IMR-90 (cell line): Measurements from ENCODE around the gene CD99. TPM values are rescaled to one million over a fixed set of nuclear protein-coding genes. Genes with fewer than 3 reads are reported as not detected.

ENCODE experiments used
- ATAC-seq: fragments of 200-7000 bp; cut with Tn5 transposase; 2 replicates; pipeline ENCODE4 v1.9.1; 2020; ENCODE audit warnings: low read depth, mild to moderate bottlenecking, moderate library complexity
- BruUV-seq: library from RNA; stranded (reverse); fragments of 400-500 nt; replicated peaks from 2 replicates; lab custom pipeline; 2021; lab: Mats Ljungman, UMichigan
- CTCF ChIA-PET: fragments of 300-600 bp; formaldehyde crosslinking; extraction: SDS; loops from one replicate; lab custom pipeline; 2021; ENCODE audit warnings: antibody characterized with exemption; lab: Yijun Ruan, JAX
- POLR2A ChIA-PET: fragments of 300-600 bp; sonication (Branson Sonifier 250); formaldehyde crosslinking; loops from one replicate; lab custom pipeline; 2022; ENCODE audit warnings: antibody characterized with exemption; ENCODE audit not compliant: unreplicated experiment; lab: Charles Lee
- DNase-seq: peaks from one replicate; pipeline ENCODE4 v3.0.0; 2013
- H2AFZ ChIP-seq: replicated peaks from 2 replicates; pipeline ENCODE3; 2013; ENCODE audit warnings: low read length, mild to moderate bottlenecking; ENCODE audit not compliant: poor library complexity
- H2AK5ac ChIP-seq: 2 replicates; pipeline ENCODE4 v1.6.1; 2013; ENCODE audit warnings: low read depth, low read length, inconsistent platforms
- H2AK9ac ChIP-seq: replicated peaks from 2 replicates; pipeline ENCODE3; 2013; ENCODE audit warnings: mild to moderate bottlenecking, low read depth, low read length, moderate library complexity; ENCODE audit not compliant: poor library complexity
- H2BK120ac ChIP-seq: 2 replicates; pipeline ENCODE4 v1.6.1; 2013; ENCODE audit warnings: low read depth, low read length, inconsistent platforms
- H2BK15ac ChIP-seq: 3 replicates; pipeline ENCODE4 v1.6.1; 2013; ENCODE audit warnings: low read depth, low read length, inconsistent platforms
- H2BK20ac ChIP-seq: 2 replicates; pipeline ENCODE4 v1.6.1; 2013; ENCODE audit warnings: low read depth, mild to moderate bottlenecking, inconsistent platforms, low read length, moderate library complexity
- H2BK5ac ChIP-seq: 2 replicates; pipeline ENCODE4 v1.6.1; 2013; ENCODE audit warnings: mild to moderate bottlenecking, low read depth, low read length, inconsistent platforms; ENCODE audit not compliant: poor library complexity, severe bottlenecking
- H3K14ac ChIP-seq: replicated peaks from 2 replicates; pipeline ENCODE4 v1.6.1; 2013; ENCODE audit warnings: low read depth, low read length, inconsistent platforms
- H3K18ac ChIP-seq: 2 replicates; pipeline ENCODE4 v1.6.1; 2013; ENCODE audit warnings: low read depth, low read length, control low read depth
- H3K23ac ChIP-seq: 2 replicates; pipeline ENCODE4 v1.6.1; 2013; ENCODE audit warnings: low read depth, low read length, inconsistent platforms
- H3K27ac ChIP-seq: 2 replicates; pipeline ENCODE4 v1.5.1; 2013; ENCODE audit warnings: mild to moderate bottlenecking, control low read depth, low read length; ENCODE audit not compliant: insufficient read depth
- H3K27me3 ChIP-seq: 2 replicates; pipeline ENCODE4 v1.6.1; 2013; ENCODE audit warnings: low read length; ENCODE audit not compliant: control insufficient read depth, insufficient read depth
- H3K36me3 ChIP-seq: 2 replicates; pipeline ENCODE4 v1.6.1; 2013; ENCODE audit warnings: low read length, mixed read lengths; ENCODE audit not compliant: control insufficient read depth, insufficient read depth
- H3K4ac ChIP-seq: 2 replicates; pipeline ENCODE4 v1.6.1; 2013; ENCODE audit warnings: low read depth, low read length, inconsistent platforms
- H3K4me1 ChIP-seq: 2 replicates; pipeline ENCODE4 v1.6.1; 2013; ENCODE audit warnings: low read length, mixed read lengths; ENCODE audit not compliant: control insufficient read depth, insufficient read depth
- H3K4me2 ChIP-seq: 2 replicates; pipeline ENCODE4 v1.6.1; 2013; ENCODE audit warnings: low read depth, mild to moderate bottlenecking, control low read depth, low read length, moderate library complexity
- H3K4me3 ChIP-seq: 2 replicates; pipeline ENCODE4 v1.5.1; 2013; ENCODE audit warnings: low read depth, mild to moderate bottlenecking, control low read depth, low read length, moderate library complexity; ENCODE audit not compliant: insufficient read depth
- H3K56ac ChIP-seq: 2 replicates; pipeline ENCODE4 v1.6.1; 2013; ENCODE audit warnings: low read length, inconsistent platforms; ENCODE audit not compliant: insufficient read depth; ENCODE audit errors: extremely low read depth
- H3K79me1 ChIP-seq, 2 experiments: 2 replicates each; pipeline ENCODE4 v1.6.1; 2013; ENCODE audit warnings: low read length in 2 of 2, inconsistent platforms in 1 of 2, low read depth in 1 of 2
- H3K9ac ChIP-seq: 2 replicates; pipeline ENCODE4 v1.6.1; 2013; ENCODE audit warnings: low read depth, low read length, control low read depth
- H3K9me1 ChIP-seq: 2 replicates; pipeline ENCODE4 v1.6.1; 2013; ENCODE audit warnings: low read length, inconsistent platforms; ENCODE audit not compliant: insufficient read depth
- H3K9me3 ChIP-seq: 2 replicates; pipeline ENCODE4 v1.6.1; 2013; ENCODE audit warnings: low read length; ENCODE audit not compliant: control insufficient read depth, insufficient read depth
- H4K20me1 ChIP-seq: 2 replicates; pipeline ENCODE4 v1.6.1; 2013; ENCODE audit warnings: low read length, inconsistent platforms; ENCODE audit not compliant: insufficient read depth
- H4K5ac ChIP-seq: 2 replicates; pipeline ENCODE4 v1.6.1; 2013; ENCODE audit warnings: mild to moderate bottlenecking, low read depth, low read length, control low read depth
- H4K8ac ChIP-seq, 2 experiments: 2 replicates each; pipeline ENCODE4 v1.6.1; 2013; ENCODE audit warnings: low read depth in 2 of 2, low read length in 2 of 2, control low read depth in 1 of 2, inconsistent platforms in 1 of 2
- H4K91ac ChIP-seq: 2 replicates; pipeline ENCODE4 v1.6.1; 2013; ENCODE audit warnings: low read depth, low read length, inconsistent platforms; ENCODE audit not compliant: insufficient read depth
- BHLHE40 ChIP-seq: fragments of 150-350 bp; IDR thresholded peaks from 2 replicates; pipeline ENCODE4 v1.6.1; 2016; ENCODE audit warnings: mild to moderate bottlenecking, low read depth, low read length
- CEBPB ChIP-seq: IDR thresholded peaks from 2 replicates; pipeline ENCODE4 v1.6.1; 2012; ENCODE audit warnings: low read depth, low read length, improper control_type of control experiment
- CHD1 ChIP-seq: IDR thresholded peaks from 2 replicates; pipeline ENCODE4 v1.6.1; 2012; ENCODE audit warnings: low read depth, low read length, improper control_type of control experiment
- CTCF ChIP-seq: conservative IDR thresholded peaks from 2 replicates; pipeline ENCODE4 v1.5.1; 2012; ENCODE audit warnings: mild to moderate bottlenecking, low read depth, low read length, improper control_type of control experiment
- ELK1 ChIP-seq: fragments of 150-350 bp; IDR thresholded peaks from 2 replicates; pipeline ENCODE4 v1.6.1; 2016; ENCODE audit warnings: low read depth, mild to moderate bottlenecking, low read length, moderate library complexity, borderline replicate concordance
- FOS ChIP-seq: fragments of 150-350 bp; IDR thresholded peaks from 2 replicates; pipeline ENCODE4 v1.6.1; 2016; ENCODE audit warnings: low read depth, low read length
- MAFK ChIP-seq: IDR thresholded peaks from 2 replicates; pipeline ENCODE4 v1.6.1; 2012; ENCODE audit warnings: low read depth, low read length, improper control_type of control experiment
- MAZ ChIP-seq: IDR thresholded peaks from 2 replicates; pipeline ENCODE4 v1.6.1; 2012; ENCODE audit warnings: low read depth, mild to moderate bottlenecking, low read length, improper control_type of control experiment, moderate library complexity, borderline replicate concordance
- MXI1 ChIP-seq: IDR thresholded peaks from 2 replicates; pipeline ENCODE4 v1.6.1; 2012; ENCODE audit warnings: low read depth, mild to moderate bottlenecking, low read length, moderate library complexity, borderline replicate concordance
- NFE2L2 ChIP-seq: fragments of 150-350 bp; IDR thresholded peaks from 2 replicates; pipeline ENCODE4 v1.6.1; 2016; ENCODE audit warnings: low read depth, mild to moderate bottlenecking, low read length
- POLR2A ChIP-seq: IDR thresholded peaks from 2 replicates; pipeline ENCODE4 v1.6.1; 2012; ENCODE audit warnings: mild to moderate bottlenecking, low read depth, low read length
- RAD21 ChIP-seq: IDR thresholded peaks from 2 replicates; pipeline ENCODE4 v1.6.1; 2012; ENCODE audit warnings: low read length, improper control_type of control experiment
- RCOR1 ChIP-seq: IDR thresholded peaks from 2 replicates; pipeline ENCODE4 v1.6.1; 2012; ENCODE audit warnings: mild to moderate bottlenecking, low read length, improper control_type of control experiment; ENCODE audit not compliant: insufficient replicate concordance
- RFX5 ChIP-seq: IDR thresholded peaks from 2 replicates; pipeline ENCODE4 v1.8.0; 2012; ENCODE audit warnings: low read depth, mild to moderate bottlenecking, low read length, moderate library complexity
- SMC3 ChIP-seq: fragments of 150-350 bp; IDR thresholded peaks from 2 replicates; pipeline ENCODE4 v1.6.1; 2016; ENCODE audit warnings: low read depth, mild to moderate bottlenecking, antibody characterized with exemption, low read length, moderate library complexity
- USF2 ChIP-seq: fragments of 150-350 bp; IDR thresholded peaks from 2 replicates; pipeline ENCODE4 v1.6.1; 2017; ENCODE audit warnings: mild to moderate bottlenecking, antibody characterized with exemption, low read length, low read depth
- WGBS, 2 experiments: methylation state at CpG; one replicate each; pipeline versions ENCODE4 v1.1.5 to v1.1.7; 2013; ENCODE audit warnings: missing lambda C conversion rate in 2 of 2; ENCODE audit not compliant: insufficient read length in 1 of 2; ENCODE audit errors: extremely low coverage in 2 of 2; 5-methylcytosine and 5-hydroxymethylcytosine counted together
- dilution Hi-C: fragments of 300-500 bp; cut with HindIII; formaldehyde crosslinking; loops from one replicate; pipeline ENCODE4 v1.14.3; 2018; ENCODE audit warnings: low sequenced_read_pairs; ENCODE audit not compliant: unreplicated experiment
- in situ Hi-C: fragments of 300-500 bp; cut with MboI; formaldehyde crosslinking; loops from 3 replicates; pipeline ENCODE4 v1.14.3; 2019; ENCODE audit warnings: low sequenced_read_pairs, inconsistent platforms, mixed read lengths
- intact Hi-C: fragments of 100-400 bp; cut with micrococcal nuclease; formaldehyde crosslinking; loops from 2 replicates; pipeline ENCODE4 v1.10.0; 2022
- polyA plus RNA-seq, 3 experiments: library from polyadenylated mRNA; depleted of rRNA; stranded (reverse); fragments of >200 nt; gene quantifications; 2 replicates each; pipeline ENCODE4 v1.2.3, GENCODE V29; 2012; ENCODE audit warnings: low replicate concordance in 1 of 3
- total RNA-seq: library from RNA; depleted of rRNA; stranded (reverse); fragments of >200 nt; gene quantifications from 2 replicates; pipeline ENCODE4 v1.2.3, GENCODE V29; 2012

Gene CD99
- total and polyA plus RNA-seq, 2 of the 4 experiments (the other 2 are of a cell fraction), result 102 to 369 TPM

- Histone ChIP-seq H3K23ac (no peak overlapping the region), H3K18ac (no peak overlapping the region), H4K91ac (no peak overlapping the region), H3K9me3 (no peaks in the 10 kb centered on the region), H2BK120ac (no peak overlapping the region), H3K4me2 (no peak overlapping the region), H3K14ac (no peak overlapping the region), H4K20me1 (no peaks in the 10 kb centered on the region), H3K27ac (no peak overlapping the region), H2AK5ac (no peak overlapping the region), H2BK5ac (no peak overlapping the region), H2AFZ (no peak overlapping the region), H3K4ac (no peak overlapping the region), H3K4me3 (no peak overlapping the region), H3K36me3 (no peaks in the 10 kb centered on the region), H3K56ac (no peak overlapping the region), H2AK9ac (no peak overlapping the region), H2BK15ac (no peak overlapping the region), H3K79me1 (no peaks in the 10 kb centered on the region), H3K4me1 (no peaks in the 10 kb centered on the region), H2BK20ac (no peak overlapping the region), H4K8ac (no peak overlapping the region), H3K9ac (no peak overlapping the region), H4K5ac (no peak overlapping the region), H3K9me1 (no peaks in the 10 kb centered on the region), H3K27me3 (peaks cover 10% of the 10 kb centered on the region)
- intact Hi-C loops, result no loop called here
- CTCF ChIA-PET, result no interaction called here
- dilution Hi-C loops, result no loop called here
- DNase-seq, result no peak
- ATAC-seq, result no peak
- POLR2A ChIA-PET, result no interaction called here
- TF ChIP-seq RCOR1 (no peak), MXI1 (no peak), NFE2L2 (no peak), RAD21 (no peak), ELK1 (no peak), MAFK (no peak), USF2 (no peak), POLR2A (no peak), CEBPB (no peak), CHD1 (no peak), MAZ (no peak), CTCF (no peak), RFX5 (no peak), BHLHE40 (no peak), FOS (no peak), SMC3 (no peak)
- no CpG with 5 or more reads among the region's 3 CpGs for WGBS, 2 experiments
- in situ Hi-C loops, result no loop called here
- no TSS peak for BruUV-seq
These were observed 98.5 kb downstream of the CD99 start for GRCh38 chrX:2789569-2789968.
